DOHH2 (cell line): ENCODE data around the gene SLC39A1.

Experiments
- H3F3A ChIP-seq: fragments of 200-600 bp; sonication (generic), shearing (Covaris generic); 2 replicates; pipeline ENCODE4 v1.6.0; 2016; ENCODE audit warnings: antibody characterized with exemption, mild to moderate bottlenecking; ENCODE audit not compliant: control insufficient read depth, insufficient read depth
- H3K27ac ChIP-seq: fragments of 200-600 bp; sonication (generic); 2 replicates; pipeline ENCODE4 v1.5.1; 2014; ENCODE audit warnings: low read depth, mild to moderate bottlenecking, low read length, moderate library complexity
- H3K27me3 ChIP-seq: fragments of 200-600 bp; sonication (generic); 2 replicates; pipeline ENCODE4 v1.6.1; 2014; ENCODE audit warnings: mild to moderate bottlenecking, low read length, mixed read lengths; ENCODE audit not compliant: control insufficient read depth
- H3K36me3 ChIP-seq: fragments of 200-600 bp; sonication (generic); 2 replicates; pipeline ENCODE4 v1.6.1; 2014; ENCODE audit warnings: mild to moderate bottlenecking, low read length, moderate library complexity, mixed read lengths; ENCODE audit not compliant: control insufficient read depth
- H3K4me1 ChIP-seq: fragments of 200-600 bp; sonication (generic); 2 replicates; pipeline ENCODE4 v1.6.1; 2014; ENCODE audit warnings: mild to moderate bottlenecking, low read length, mixed read lengths; ENCODE audit not compliant: control insufficient read depth
- H3K4me2 ChIP-seq: fragments of 200-600 bp; sonication (generic); 2 replicates; pipeline ENCODE4 v1.6.0; 2014; ENCODE audit warnings: mild to moderate bottlenecking, low read length, moderate library complexity
- H3K4me3 ChIP-seq: fragments of 200-600 bp; sonication (generic); 2 replicates; pipeline ENCODE4 v1.5.1; 2014; ENCODE audit warnings: mild to moderate bottlenecking, low read length, mixed read lengths
- H3K79me2 ChIP-seq: fragments of 200-600 bp; sonication (generic); 2 replicates; pipeline ENCODE4 v1.6.1; 2014; ENCODE audit warnings: mild to moderate bottlenecking, low read length, mixed read lengths; ENCODE audit not compliant: control insufficient read depth
- H3K9me2 ChIP-seq: fragments of 200-600 bp; sonication (generic); replicated peaks from 2 replicates; pipeline ENCODE4 v1.6.1; 2014; ENCODE audit warnings: mild to moderate bottlenecking, low read length, mixed read lengths; ENCODE audit not compliant: control insufficient read depth
- H3K9me3 ChIP-seq: fragments of 200-600 bp; sonication (generic); 2 replicates; pipeline ENCODE4 v1.6.1; 2014; ENCODE audit warnings: antibody characterized with exemption, low read length, mixed read lengths; ENCODE audit not compliant: control insufficient read depth, insufficient read depth
- H4K20me1 ChIP-seq: fragments of 200-600 bp; sonication (generic); 2 replicates; pipeline ENCODE4 v1.6.0; 2014; ENCODE audit warnings: low read depth, mild to moderate bottlenecking, antibody characterized with exemption, low read length, moderate library complexity; ENCODE audit not compliant: control insufficient read depth, insufficient read depth
- EZH2phosphoT487 ChIP-seq: fragments of 200-600 bp; sonication (generic); IDR thresholded peaks from 2 replicates; pipeline ENCODE4 v1.6.1; 2017; ENCODE audit warnings: borderline replicate concordance, mild to moderate bottlenecking, antibody characterized with exemption, low read length, moderate library complexity, mixed read lengths
- TF ChIP-seq, protein P1 (sequence below): fragments of 200-600 bp; sonication (generic); IDR thresholded peaks from one replicate; pipeline ENCODE4 v1.5.1; 2014; ENCODE audit warnings: antibody characterized with exemption, mild to moderate bottlenecking, low read depth, low read length; ENCODE audit not compliant: poor library complexity, severe bottlenecking

Gene SLC39A1

DNA sequence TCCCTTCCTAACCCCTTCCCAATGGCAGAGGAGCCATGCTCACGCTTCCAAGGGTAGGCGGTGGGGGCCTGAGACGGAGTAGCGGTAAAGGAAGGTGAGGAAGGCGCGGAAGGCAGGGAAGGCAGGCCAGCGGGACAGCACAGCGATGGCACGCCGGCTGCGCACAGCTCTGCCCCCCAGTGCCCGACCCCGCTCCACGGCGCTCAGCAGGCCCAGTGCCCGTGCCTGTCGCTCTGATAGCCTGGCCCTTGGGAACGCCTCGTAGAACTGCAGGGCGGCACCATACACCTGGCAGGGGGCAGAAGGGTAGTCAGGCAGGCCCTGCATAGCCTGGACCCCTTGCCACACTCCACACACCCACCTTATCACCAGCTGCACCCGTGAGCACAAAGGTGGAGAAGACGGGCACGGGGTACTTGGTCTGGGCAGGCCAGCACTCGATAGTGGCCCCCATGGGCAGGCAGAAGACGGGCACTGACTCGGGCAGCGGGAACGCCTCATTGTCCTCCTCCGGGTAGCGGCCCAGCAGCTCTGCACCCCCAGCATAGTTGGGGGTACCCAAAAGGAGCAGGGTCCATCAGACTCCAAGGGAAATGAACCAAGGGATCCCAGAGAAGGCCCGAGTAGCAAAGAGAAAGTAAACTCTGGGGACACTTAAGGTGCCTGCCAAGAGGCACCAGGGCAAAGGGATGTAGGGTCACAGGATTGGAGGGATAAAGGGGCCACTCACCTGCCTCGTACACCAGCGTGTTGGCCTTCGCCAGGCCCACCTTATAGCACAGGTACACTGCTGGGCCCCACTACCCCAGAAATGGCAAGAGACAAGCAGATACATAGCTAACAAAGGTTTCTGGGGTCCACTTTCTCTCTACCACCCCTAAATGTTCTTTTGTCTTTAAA, 21.3 kb downstream of the SLC39A1 start:
- Histone ChIP-seq H3K27me3 (no peaks in the 10 kb centered on the region), H3K79me2 (peaks cover 34% of the 10 kb centered on the region), H3K4me1 (peaks cover 20% of the 10 kb centered on the region), H3K27ac (no peak overlapping the region), H3K36me3 (peaks cover 82% of the 10 kb centered on the region), H3K4me3 (no peak overlapping the region), H3K9me3 (no peaks in the 10 kb centered on the region), H3F3A (peaks cover 4% of the 10 kb centered on the region), H3K9me2 (no peaks in the 10 kb centered on the region), H3K4me2 (no peak overlapping the region), H4K20me1 (no peaks in the 10 kb centered on the region)
- no peak for TF ChIP-seq EZH2phosphoT487
- TF ChIP-seq, protein P1, sequence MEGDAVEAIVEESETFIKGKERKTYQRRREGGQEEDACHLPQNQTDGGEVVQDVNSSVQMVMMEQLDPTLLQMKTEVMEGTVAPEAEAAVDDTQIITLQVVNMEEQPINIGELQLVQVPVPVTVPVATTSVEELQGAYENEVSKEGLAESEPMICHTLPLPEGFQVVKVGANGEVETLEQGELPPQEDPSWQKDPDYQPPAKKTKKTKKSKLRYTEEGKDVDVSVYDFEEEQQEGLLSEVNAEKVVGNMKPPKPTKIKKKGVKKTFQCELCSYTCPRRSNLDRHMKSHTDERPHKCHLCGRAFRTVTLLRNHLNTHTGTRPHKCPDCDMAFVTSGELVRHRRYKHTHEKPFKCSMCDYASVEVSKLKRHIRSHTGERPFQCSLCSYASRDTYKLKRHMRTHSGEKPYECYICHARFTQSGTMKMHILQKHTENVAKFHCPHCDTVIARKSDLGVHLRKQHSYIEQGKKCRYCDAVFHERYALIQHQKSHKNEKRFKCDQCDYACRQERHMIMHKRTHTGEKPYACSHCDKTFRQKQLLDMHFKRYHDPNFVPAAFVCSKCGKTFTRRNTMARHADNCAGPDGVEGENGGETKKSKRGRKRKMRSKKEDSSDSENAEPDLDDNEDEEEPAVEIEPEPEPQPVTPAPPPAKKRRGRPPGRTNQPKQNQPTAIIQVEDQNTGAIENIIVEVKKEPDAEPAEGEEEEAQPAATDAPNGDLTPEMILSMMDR = no peak

DNA sequence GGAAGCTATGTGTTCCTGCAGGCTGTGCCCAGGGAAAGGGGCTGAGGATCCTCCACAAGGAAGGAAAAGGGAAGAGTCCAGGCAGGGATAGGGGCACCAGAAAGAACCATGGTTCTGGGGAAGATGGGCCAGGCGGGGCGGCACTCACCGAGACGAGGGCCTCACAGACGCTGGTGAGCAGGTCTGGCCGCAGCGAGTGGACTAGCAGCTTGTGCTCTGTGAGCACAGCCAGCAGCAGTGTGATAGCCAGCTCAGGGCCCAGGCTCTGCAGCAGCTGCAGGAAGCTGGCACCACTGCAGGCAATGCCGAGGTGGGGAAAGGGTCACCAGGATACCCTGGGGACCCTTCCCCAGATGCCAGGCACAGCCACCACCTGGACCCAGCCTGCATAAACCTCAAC, 22.6 kb downstream of the SLC39A1 start:
- TF ChIP-seq, protein P1 = no peak
- no peak for TF ChIP-seq EZH2phosphoT487
- Histone ChIP-seq H3F3A (no peaks in the 10 kb centered on the region), H3K27ac (no peak overlapping the region), H3K9me2 (no peaks in the 10 kb centered on the region), H3K27me3 (no peaks in the 10 kb centered on the region), H3K4me3 (no peak overlapping the region), H4K20me1 (no peaks in the 10 kb centered on the region), H3K36me3 (peaks cover 90% of the 10 kb centered on the region), H3K79me2 (peaks cover 34% of the 10 kb centered on the region), H3K4me2 (no peak overlapping the region), H3K9me3 (no peaks in the 10 kb centered on the region), H3K4me1 (peaks cover 14% of the 10 kb centered on the region)

DNA sequence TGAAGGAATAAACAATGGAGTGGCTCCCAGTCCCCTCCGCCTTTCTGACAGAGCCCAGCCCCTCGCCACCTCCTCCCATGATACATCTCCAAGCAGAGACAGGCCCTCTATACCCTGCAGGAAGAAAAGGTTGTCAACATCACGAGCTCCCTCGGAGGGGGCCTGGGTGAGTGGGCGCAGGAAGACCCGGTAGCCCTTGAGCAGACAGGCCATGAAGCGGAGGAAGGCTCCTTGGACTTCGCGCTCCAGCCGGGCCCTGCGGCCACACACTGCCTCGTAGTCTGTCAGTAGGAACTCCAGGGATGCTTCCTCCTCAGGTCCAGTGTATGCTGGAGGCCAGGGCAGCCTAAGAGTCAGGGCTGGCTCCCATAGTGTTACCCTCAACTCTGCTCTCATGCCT, 23.9 kb downstream of the SLC39A1 start:
- Histone ChIP-seq H3K27me3 (no peaks in the 10 kb centered on the region), H3F3A (no peaks in the 10 kb centered on the region), H3K9me3 (no peaks in the 10 kb centered on the region), H3K79me2 (peaks cover 21% of the 10 kb centered on the region), H3K4me3 (no peak overlapping the region), H3K4me1 (peaks cover 9% of the 10 kb centered on the region), H3K9me2 (no peaks in the 10 kb centered on the region), H3K4me2 (no peak overlapping the region), H3K27ac (no peak overlapping the region), H3K36me3 (peaks cover 90% of the 10 kb centered on the region), H4K20me1 (no peaks in the 10 kb centered on the region)
- no peak for TF ChIP-seq EZH2phosphoT487
- TF ChIP-seq, protein P1 = no peak
